Type B pancreatic cell (in vitro differentiated cells): ENCODE data around the gene SLC27A2. TPM values are rescaled to one million over a fixed set of nuclear protein-coding genes. Genes with fewer than 3 reads are reported as not detected.
"Not testable (repeated sequence)": the region's sequence is repeated elsewhere in the genome, so short reads cannot be mapped to it uniquely, and the experiment has no call there.

Experiments used
- DNase-seq: peaks from one replicate; pipeline ENCODE4 v3.0.0; 2021; ENCODE audit warnings: mixed read lengths; ENCODE audit not compliant: unreplicated experiment; ENCODE audit errors: extremely low spot score
- H3K27ac Mint-ChIP-seq: 2 replicates; pipeline ENCODE4 v1.8.0; 2021; ENCODE audit warnings: mild to moderate bottlenecking, mixed read lengths
- H3K27me3 Mint-ChIP-seq: 2 replicates; pipeline ENCODE4 v1.8.0; 2021; ENCODE audit warnings: mixed read lengths
- H3K36me3 Mint-ChIP-seq: 2 replicates; pipeline ENCODE4 v1.8.0; 2021; ENCODE audit warnings: mixed read lengths
- H3K4me1 Mint-ChIP-seq: one replicate; pipeline ENCODE4 v1.8.0; 2021; ENCODE audit warnings: mixed read lengths; ENCODE audit not compliant: unreplicated experiment
- H3K4me3 Mint-ChIP-seq: 2 replicates; pipeline ENCODE4 v1.8.0; 2021; ENCODE audit warnings: mild to moderate bottlenecking, mixed read lengths
- H3K9me3 Mint-ChIP-seq: 2 replicates; pipeline ENCODE4 v1.8.0; 2021; ENCODE audit warnings: mixed read lengths
- total RNA-seq: library from RNA; stranded (reverse); gene quantifications from 2 replicates; pipeline ENCODE4 v1.2.1, GENCODE V29; 2021; ENCODE audit warnings: low replicate concordance
- TF ChIP-seq, protein P1 (sequence below): fragments of 200-600 bp; sonication (generic); conservative IDR thresholded peaks from 2 replicates; pipeline ENCODE4 v1.5.0; 2021; ENCODE audit warnings: antibody characterized with exemption, mild to moderate bottlenecking

SLC27A2 gene
- total RNA-seq, 1 donor from 2014 or later, result 5.9 TPM

DNA sequence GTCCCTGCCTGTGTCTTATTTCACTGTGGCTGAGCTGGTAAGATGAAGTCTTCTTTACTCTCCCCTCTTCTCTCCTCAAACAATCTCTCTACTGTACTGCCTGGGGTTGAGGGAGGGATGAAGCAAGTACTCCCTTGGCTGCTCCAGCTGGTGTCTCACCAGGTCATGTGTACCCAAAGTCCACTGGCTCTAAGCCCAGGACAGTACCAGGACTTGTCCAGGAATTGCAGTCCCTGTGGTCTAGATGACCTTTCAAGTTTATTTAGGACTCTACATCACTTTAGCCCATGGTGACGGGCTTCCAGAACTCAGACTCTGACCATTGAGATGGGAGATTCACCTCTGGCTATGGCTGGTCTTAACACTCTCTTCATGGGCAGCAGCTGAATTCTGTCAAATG, 17.5 kb upstream of the SLC27A2 start:
- Mint-ChIP-seq H3K4me1 (peaks cover 8% of the 10 kb centered on the region), H3K36me3 (no peaks in the 10 kb centered on the region), H3K27me3 (no peaks in the 10 kb centered on the region), H3K4me3 (no peak overlapping the region), H3K9me3 (peaks cover 12% of the 10 kb centered on the region), H3K27ac (no peak overlapping the region)
- TF ChIP-seq, protein P1, sequence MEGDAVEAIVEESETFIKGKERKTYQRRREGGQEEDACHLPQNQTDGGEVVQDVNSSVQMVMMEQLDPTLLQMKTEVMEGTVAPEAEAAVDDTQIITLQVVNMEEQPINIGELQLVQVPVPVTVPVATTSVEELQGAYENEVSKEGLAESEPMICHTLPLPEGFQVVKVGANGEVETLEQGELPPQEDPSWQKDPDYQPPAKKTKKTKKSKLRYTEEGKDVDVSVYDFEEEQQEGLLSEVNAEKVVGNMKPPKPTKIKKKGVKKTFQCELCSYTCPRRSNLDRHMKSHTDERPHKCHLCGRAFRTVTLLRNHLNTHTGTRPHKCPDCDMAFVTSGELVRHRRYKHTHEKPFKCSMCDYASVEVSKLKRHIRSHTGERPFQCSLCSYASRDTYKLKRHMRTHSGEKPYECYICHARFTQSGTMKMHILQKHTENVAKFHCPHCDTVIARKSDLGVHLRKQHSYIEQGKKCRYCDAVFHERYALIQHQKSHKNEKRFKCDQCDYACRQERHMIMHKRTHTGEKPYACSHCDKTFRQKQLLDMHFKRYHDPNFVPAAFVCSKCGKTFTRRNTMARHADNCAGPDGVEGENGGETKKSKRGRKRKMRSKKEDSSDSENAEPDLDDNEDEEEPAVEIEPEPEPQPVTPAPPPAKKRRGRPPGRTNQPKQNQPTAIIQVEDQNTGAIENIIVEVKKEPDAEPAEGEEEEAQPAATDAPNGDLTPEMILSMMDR, result no peak
- DNase-seq, result no peak

- Mint-ChIP-seq H3K27ac (peak overlapping the region; percentile 15), H3K4me1 (peaks cover 8% of the 10 kb centered on the region), H3K4me3 (no peak overlapping the region), H3K36me3 (no peaks in the 10 kb centered on the region), H3K27me3 (no peaks in the 10 kb centered on the region), H3K9me3 (peaks cover 12% of the 10 kb centered on the region)
- DNase-seq, result no peak
- TF ChIP-seq, protein P1, result no peak
These were observed 15.8 kb upstream of the SLC27A2 start for GRCh38 chr15:50166216-50166615.

- Mint-ChIP-seq H3K9me3 (peaks cover 18% of the 10 kb centered on the region), H3K36me3 (no peaks in the 10 kb centered on the region), H3K27me3 (no peaks in the 10 kb centered on the region), H3K4me3 (no peak overlapping the region), H3K27ac (no peak overlapping the region), H3K4me1 (peaks cover 8% of the 10 kb centered on the region)
- TF ChIP-seq, protein P1, result no peak
- DNase-seq, result no peak
These were observed 14.9 kb upstream of the SLC27A2 start for GRCh38 chr15:50167110-50167509.

DNA sequence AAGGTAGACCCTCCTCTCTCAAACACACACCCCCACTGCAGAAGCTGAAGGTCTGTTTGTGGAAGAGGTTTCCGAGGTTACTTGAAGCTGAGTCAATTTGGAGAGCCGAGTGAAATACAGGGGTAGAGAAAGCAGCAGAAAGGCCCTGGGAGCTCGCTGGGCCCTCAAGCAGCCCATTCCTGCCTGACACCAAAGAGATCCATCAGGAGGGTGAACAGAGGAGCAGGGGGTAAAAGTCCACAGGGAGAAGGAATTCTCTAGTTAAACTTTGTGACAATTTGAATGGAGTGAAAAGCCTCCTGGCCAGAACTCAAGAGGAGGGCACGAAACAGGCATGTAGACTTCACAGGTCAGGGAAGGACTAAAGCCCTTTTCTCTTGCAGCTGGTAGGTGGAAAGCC, 13.6 kb upstream of the SLC27A2 start:
- TF ChIP-seq, protein P1, result no peak
- Mint-ChIP-seq H3K9me3 (peaks cover 18% of the 10 kb centered on the region), H3K36me3 (no peaks in the 10 kb centered on the region), H3K4me3 (no peak overlapping the region), H3K27me3 (no peaks in the 10 kb centered on the region), H3K4me1 (peaks cover 8% of the 10 kb centered on the region), H3K27ac (no peak overlapping the region)
- DNase-seq, result no peak

DNA sequence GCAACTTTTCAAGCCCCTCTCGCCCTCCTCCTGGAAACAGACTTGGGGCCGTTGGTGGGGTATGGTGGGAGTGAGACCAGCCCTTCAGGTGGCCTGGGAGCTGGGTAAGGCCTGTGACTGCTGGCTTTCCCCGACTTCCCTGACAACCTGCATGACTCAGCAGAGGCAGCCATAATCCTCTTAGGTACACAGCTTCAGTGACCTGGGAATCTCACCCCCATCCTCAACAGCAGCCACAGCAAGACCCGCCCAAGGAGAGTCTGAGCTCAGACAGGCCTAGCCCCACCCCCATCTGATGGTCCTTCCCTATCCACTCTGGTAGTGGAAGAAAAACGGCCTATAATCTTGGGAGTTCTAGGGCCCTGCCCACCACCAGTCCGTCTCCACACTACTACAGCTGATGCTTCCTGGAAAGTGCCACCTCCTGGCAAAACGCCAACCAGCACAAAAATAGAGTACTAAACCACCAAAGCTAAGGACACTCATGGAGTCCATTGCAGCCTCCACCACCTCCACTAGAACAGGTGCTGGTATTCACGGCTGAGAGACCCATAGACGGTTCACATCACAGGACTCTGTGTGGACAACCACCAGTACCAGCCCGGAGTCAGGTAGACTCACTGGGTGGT, 13.1 kb upstream of the SLC27A2 start:
- Mint-ChIP-seq H3K27ac (no peak overlapping the region), H3K9me3 (peaks cover 21% of the 10 kb centered on the region), H3K36me3 (no peaks in the 10 kb centered on the region), H3K4me3 (no peak overlapping the region), H3K27me3 (no peaks in the 10 kb centered on the region), H3K4me1 (peaks cover 8% of the 10 kb centered on the region)
- DNase-seq, result no peak
- TF ChIP-seq, protein P1, result no peak

GRCh38 chr15:50172360-50172895, 9.6 kb upstream of the SLC27A2 start:
- H3K27ac Mint-ChIP-seq, DNase-seq, H3K36me3 Mint-ChIP-seq, H3K4me1 Mint-ChIP-seq, H3K4me3 Mint-ChIP-seq: not testable (repeated sequence)
- peaks cover 14% of the 10 kb centered on the region for H3K27me3 Mint-ChIP-seq
- peaks cover 21% of the 10 kb centered on the region for H3K9me3 Mint-ChIP-seq
